GM18526 (cell line): ENCODE measurements around the gene DERL2.

Experiments
- POLR2A ChIP-seq: IDR thresholded peaks from 3 replicates; pipeline ENCODE4 v1.6.1; 2011; ENCODE audit not compliant: insufficient read length; ENCODE audit errors: extremely low read depth

Gene DERL2

GRCh38 chr17:5511401-5512225, 25.6 kb upstream of the DERL2 start:
- TF ChIP-seq POLR2A, result no peak

- no peak for TF ChIP-seq POLR2A
Measured at GRCh38 chr17:5510771-5511170, 24.8 kb upstream of the DERL2 start.

DNA sequence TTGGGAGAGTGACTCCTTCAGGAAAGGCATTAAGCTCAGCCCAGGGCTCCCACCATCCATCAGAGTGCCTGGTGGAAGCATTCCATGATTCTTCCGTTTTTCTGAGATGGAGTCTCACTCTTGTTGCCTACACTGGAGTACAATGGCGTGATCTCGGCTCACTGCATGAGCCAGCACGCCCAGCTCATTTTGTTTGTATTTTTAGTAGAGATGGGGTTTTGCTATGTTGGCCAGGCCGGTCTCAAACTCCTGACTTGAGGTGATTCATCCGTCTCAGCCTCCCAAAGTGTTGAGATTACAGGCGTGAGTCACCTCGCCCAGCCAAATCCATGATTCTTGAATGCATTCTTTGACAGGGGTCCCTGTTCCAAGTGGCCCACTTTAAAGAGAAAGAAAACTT, 23.5 kb upstream of the DERL2 start:
- no peak for TF ChIP-seq POLR2A

GRCh38 chr17:5508810-5509209, 22.8 kb upstream of the DERL2 start:
- no peak for TF ChIP-seq POLR2A

GRCh38 chr17:5506307-5506706, 20.3 kb upstream of the DERL2 start:
- TF ChIP-seq POLR2A, result no peak

DNA sequence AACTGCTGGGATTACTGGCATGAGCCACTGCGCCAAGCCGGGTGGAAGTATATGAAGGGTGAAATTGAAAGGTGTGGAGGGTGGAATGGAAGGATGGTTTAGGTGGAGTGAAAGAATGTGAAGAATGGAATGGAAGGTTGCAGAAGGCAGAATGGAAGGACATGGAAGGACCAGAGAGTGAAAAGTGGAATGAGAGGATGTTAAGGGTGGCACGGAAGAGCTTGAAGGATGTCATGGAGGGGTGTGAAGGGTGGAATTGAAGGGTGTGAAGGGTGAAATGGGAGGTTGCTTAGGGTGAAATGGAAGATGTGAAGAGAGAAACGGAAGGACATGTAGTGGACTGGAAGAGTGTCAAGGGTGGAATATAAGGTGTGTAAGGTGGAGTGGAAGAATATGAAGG, 16.6 kb upstream of the DERL2 start:
- TF ChIP-seq POLR2A, result no peak

DNA sequence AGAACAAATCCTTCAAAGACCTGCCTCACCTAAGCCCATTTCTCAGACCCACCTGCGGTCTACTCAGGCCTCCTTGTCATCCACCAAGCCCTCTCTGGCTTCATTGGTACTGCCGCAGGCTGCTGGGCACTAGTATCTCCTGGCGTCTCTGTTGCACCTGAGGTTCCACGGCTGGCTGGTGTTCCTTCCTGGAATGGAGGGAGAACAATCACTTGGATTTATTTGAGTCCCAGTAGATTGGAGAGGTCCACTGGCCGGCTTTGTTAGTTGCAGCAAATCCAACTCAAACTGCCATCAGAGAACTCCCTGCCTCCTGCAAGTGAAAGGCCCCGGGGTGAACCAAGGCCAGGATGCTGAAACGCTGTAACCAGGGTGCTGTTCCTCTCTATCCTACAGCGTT, 15.7 kb upstream of the DERL2 start:
- TF ChIP-seq POLR2A, result no peak

DNA sequence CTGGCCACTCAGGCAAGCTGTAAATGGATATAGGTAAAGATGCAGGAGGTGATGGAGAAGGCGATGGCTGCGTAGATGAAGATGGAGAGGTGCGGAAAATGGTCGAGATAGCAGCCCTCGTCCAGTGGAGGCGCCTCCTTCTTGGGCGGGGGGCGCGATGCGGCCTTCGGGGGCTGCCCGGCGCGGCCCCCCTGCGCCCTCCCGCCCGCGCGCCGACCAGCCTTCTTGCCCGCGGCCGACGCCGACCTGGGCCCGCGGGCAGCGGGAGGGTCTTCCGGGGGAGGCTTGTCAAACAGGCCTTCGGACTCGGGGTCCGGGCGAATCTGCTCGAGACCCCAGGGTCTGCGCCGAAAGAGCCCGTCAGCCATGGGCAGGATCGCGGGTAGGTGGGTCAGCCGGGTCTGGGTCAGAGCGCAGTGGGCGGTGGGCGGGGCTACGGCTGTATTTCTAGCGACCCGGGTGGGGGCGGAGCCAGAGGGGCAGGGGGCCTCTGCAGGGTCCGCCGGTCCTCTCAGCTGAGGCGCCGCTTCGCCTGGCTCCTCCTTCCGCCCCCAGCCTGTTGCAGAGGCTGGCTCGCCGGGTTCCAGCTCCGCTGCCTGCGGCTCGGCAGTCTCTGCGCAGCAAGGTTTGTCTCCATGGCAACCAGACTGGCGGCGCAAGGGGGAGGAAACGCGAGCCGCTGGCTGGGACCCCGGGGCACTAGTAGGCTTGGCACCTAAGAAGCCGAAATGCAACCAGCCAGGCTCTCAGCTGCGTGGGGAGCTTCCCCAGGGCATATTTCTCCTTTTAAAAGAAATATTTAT, 14.8 kb upstream of the DERL2 start:
- no peak for TF ChIP-seq POLR2A

- no peak for TF ChIP-seq POLR2A
Measured at GRCh38 chr17:5500247-5500588, 14.2 kb upstream of the DERL2 start.

GRCh38 chr17:5499476-5500231, 13.7 kb upstream of the DERL2 start:
- TF ChIP-seq POLR2A, result no peak

- no peak for TF ChIP-seq POLR2A
Measured at GRCh38 chr17:5492970-5493369, 7.0 kb upstream of the DERL2 start.

DNA sequence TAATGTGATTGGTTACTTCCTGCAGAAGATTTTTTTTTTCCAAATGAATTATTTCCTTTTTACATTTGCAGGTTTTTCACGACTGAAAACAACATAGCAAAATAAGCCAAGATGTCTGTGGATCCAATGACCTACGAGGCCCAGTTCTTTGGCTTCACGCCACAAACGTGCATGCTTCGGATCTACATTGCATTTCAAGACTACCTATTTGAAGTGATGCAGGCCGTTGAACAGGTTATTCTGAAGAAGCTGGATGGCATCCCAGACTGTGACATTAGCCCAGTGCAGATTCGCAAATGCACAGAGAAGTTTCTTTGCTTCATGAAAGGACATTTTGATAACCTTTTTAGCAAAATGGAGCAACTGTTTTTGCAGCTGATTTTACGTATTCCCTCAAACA, 2.8 kb upstream of the DERL2 start:
- no peak for TF ChIP-seq POLR2A

DNA sequence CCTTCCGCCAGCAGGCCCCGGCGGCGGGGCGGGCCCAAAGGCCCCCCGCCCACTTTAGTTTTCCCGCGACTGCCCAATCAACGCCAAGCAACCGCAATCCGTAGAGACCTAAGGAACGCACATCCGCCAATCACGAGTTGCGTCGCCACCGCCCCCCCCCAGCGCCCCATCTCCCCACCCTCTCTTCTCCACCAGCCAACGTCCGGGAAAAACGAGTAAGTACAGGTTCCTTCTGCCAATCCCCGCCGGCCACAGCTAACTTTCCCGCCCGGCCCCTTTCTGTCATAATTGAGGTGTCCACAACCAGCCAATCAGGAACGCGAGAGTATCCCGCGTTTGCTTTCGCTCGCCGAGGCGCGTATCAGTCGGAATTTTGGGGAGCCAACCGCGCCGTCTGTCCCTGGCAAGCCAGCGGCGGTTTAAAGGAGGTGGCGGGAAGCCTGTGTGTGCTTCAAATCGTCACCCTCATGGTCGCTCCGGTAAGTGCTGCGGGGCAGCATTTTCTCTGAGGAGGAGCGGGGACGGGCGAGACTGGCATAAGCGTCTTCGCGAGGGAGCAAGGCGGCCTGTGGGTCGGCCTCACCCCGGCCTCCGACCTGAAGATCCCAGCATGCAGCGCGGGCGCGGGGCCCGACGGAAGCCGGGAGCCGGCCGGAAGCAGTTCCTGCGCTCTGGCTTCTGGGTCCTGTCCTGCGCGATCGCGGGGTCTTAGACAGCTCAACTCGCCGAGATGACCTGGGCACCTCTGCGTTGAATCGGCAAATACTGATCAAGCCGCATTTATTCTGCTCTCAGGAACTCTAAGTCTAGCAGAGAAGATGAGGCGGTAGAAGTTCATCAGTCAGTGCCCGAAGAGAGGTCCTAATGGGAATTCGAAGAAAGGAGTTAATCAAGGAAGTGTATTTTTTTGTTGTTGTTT, 487 bp upstream of the DERL2 start, which contains the start of gene MIS12:
MIS12 (plus strand) TSS at position 361 of the 919 bp plus-strand sequence. CDS start 2,297 bp downstream, outside the sequence.
- peak; percentile 75 for TF ChIP-seq POLR2A

GRCh38 chr17:5481451-5481850, 4.5 kb downstream of the DERL2 start:
- TF ChIP-seq POLR2A, result no peak

DNA sequence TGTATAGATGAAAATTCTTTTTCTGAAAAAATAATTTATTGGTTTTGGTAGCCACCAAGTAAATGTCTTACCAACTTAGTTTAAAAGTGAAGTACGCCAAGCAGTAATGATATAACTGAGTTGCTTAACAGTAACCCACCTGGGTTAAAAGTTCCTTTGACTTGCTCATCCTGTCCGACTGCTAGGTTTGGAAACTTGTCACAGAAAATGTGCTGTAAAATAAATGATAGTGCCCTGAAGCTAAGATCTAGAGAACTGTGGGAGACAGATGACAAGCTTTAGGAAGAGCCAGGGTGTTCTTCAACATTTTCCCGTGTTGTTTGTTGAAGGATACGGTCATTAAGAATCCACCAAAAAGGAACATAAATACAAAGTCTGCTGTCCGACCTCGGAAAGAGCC, 5.0 kb downstream of the DERL2 start:
- no peak for TF ChIP-seq POLR2A
